C1 segment of cervical spinal cord (tissue), 14 donors: Measurements from ENCODE around the gene SLC26A9.

Experiments used
- DNase-seq, 14 donors: peaks; one replicate each; lab custom pipeline; 2025; lab: John Stamatoyannopoulos, UW

SLC26A9 gene

GRCh38 chr1:205973377-205974232, 30.3 kb upstream of the SLC26A9 start:
- no peak for DNase-seq

GRCh38 chr1:205972491-205973168, 29.4 kb upstream of the SLC26A9 start:
- no peak for DNase-seq

GRCh38 chr1:205972081-205972480, 28.8 kb upstream of the SLC26A9 start:
- DNase-seq: no peak

GRCh38 chr1:205971082-205971481, 27.8 kb upstream of the SLC26A9 start:
- no peak for DNase-seq

- no peak for DNase-seq
These were observed 27.2 kb upstream of the SLC26A9 start for GRCh38 chr1:205970486-205970885.

- no peak for DNase-seq
These were observed 26.0 kb upstream of the SLC26A9 start for GRCh38 chr1:205969229-205969628.

GRCh38 chr1:205967554-205968335, 24.5 kb upstream of the SLC26A9 start:
- no peak for DNase-seq

- no peak for DNase-seq
These were observed 22.0 kb upstream of the SLC26A9 start for GRCh38 chr1:205965036-205965884.

GRCh38 chr1:205963352-205964155, 20.3 kb upstream of the SLC26A9 start:
- DNase-seq: no peak

- DNase-seq: no peak
These were observed 19.6 kb upstream of the SLC26A9 start for GRCh38 chr1:205962821-205963221.

GRCh38 chr1:205961991-205962820, 18.9 kb upstream of the SLC26A9 start:
- no peak for DNase-seq

- peak in 6 of 14 donors; percentile 18 to 67 (median 30) for DNase-seq
These were observed 18.1 kb upstream of the SLC26A9 start for GRCh38 chr1:205961405-205961804.

GRCh38 chr1:205959789-205960188, 16.5 kb upstream of the SLC26A9 start:
- DNase-seq: no peak

GRCh38 chr1:205955499-205955898, 12.2 kb upstream of the SLC26A9 start:
- no peak for DNase-seq

GRCh38 chr1:205954819-205955404, 11.7 kb upstream of the SLC26A9 start:
- no peak for DNase-seq

GRCh38 chr1:205951746-205952145, 8.5 kb upstream of the SLC26A9 start:
- no peak for DNase-seq

GRCh38 chr1:205950826-205951549, 7.7 kb upstream of the SLC26A9 start:
- DNase-seq: no peak

- DNase-seq: peak in 12 of 14 donors; percentile 21 to 84 (median 68)
These were observed 7.0 kb upstream of the SLC26A9 start for GRCh38 chr1:205950280-205950679.
